NCI-H774 (cell line): Measurements from ENCODE around the gene B3GALNT1.
"Not testable (repeated sequence)": the region's sequence is repeated elsewhere in the genome, so short reads cannot be mapped to it uniquely, and the experiment has no call there.

ENCODE experiments used
- DNase-seq: peaks from one replicate; lab custom pipeline; 2025; lab: John Stamatoyannopoulos, UW

The B3GALNT1 gene

DNA sequence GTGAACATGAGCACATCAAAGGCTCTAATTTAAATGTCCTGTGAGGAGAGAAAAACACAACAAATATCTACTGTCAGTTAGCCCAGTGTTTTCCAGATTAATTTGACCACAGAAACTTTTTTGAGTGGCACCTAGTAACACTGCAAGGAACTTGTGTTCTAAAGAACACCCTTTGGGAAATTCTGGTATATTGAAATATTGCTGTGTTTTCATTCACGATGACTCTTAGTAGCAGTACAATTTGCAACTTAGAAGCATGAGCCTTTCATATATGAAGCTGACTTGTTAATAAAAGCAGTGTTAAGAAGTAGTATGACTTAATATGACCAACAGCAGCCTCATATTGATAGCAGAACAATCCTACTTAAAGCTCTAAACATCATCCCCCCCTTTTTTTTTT lies 32.0 kb downstream of the B3GALNT1 start:
- no peak for DNase-seq

DNA sequence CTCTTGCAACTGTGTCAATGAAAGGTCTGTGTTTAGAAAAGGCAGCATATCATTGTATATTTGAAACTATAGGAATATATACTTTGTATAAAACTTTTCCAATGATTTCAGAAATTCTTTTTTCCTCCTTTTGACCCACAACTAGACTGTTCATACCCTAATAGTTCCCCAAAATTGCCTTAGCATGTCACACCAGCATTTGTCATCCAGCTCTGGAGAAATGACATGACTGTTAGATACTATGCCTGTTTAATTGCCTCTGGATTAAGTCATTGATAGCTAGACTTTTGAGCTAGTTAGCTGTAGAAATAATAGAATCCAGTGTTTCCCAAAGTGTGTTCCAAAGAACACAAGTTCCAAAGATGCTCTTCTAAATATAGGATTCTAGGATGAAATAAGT lies 32.4 kb downstream of the B3GALNT1 start:
- DNase-seq = no peak

DNA sequence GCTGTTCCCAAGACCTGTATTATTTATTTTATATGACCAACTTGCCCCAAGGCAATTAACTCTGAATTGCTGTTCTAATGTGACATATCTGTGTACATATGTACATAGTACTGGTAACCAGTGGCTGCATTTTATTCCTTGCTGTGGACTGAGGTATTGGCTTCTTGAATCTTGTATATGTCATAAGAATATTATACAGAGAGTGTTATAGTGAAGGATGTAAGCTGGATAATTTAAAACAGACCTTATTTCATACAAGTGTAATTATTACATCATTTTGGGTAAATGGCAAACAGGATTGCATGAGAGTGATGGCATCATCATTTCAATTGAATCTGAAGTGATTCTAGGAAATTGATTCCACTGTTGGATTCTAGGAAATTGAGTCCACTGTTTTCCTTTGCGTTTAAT lies 32.9 kb downstream of the B3GALNT1 start:
- no peak for DNase-seq

DNA sequence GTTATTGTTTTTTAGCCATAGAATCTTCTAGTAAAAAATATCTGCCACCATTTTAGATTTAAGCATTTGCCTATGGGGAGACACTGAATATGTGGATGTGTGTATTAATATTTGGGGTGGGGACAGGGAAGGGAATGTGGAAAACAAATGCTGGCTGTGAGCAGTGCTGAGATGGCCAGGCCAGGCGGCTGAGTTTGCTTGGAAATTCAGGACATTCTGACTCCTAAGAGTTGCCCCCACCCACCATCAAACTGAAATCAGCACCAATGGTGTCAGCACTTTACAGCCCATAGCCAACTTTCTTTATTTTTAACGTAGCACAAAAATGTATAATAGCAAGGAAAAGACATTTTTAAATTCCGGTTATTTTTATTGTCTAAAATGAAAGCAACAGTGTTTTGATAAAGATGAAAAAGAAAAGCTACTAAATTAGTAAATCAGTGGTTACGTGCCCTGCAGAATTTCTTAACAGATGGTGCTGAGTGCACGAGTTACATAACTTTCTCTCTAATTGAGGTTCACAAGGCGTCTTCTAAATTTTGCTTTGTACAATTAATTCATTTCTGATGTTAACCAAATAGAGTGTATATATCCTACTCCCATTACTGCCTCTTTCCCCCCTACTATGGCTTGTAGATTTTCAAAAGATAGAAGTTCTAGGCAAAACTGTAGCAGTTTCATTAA lies 34.0 kb downstream of the B3GALNT1 start:
- DNase-seq = no peak

DNA sequence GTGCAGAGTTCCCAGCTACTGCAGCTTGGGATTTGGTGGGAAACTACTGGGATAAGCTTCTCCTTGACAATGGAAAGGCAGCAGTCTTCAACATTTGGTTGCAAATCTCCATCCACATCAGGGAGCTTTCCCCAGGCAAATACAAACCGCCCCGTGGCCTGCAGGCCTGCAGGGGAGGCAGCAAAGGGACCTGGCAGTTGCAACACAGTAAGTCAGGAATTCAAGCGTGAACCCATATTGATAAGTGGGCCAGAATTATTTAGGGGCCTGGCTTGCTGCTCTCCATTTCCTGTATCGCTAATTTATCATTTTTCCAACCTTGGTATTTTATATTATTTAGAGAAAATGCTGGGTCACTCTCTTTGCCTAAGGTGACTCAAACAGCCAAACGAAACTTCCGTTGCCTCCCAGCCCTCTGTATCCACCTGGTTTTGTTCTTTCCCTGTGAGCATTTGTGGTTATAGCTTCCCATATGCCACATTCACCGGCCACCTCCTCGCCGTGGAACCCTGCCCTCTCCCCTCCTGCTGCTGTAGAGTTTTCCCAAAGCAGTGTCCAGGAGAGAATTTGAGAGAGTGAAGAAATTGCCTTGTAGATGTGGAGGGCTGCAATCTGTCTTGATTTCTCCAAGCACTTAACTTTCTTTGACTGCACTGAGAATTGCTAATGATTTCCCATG lies 34.8 kb downstream of the B3GALNT1 start:
- DNase-seq = no peak

DNA sequence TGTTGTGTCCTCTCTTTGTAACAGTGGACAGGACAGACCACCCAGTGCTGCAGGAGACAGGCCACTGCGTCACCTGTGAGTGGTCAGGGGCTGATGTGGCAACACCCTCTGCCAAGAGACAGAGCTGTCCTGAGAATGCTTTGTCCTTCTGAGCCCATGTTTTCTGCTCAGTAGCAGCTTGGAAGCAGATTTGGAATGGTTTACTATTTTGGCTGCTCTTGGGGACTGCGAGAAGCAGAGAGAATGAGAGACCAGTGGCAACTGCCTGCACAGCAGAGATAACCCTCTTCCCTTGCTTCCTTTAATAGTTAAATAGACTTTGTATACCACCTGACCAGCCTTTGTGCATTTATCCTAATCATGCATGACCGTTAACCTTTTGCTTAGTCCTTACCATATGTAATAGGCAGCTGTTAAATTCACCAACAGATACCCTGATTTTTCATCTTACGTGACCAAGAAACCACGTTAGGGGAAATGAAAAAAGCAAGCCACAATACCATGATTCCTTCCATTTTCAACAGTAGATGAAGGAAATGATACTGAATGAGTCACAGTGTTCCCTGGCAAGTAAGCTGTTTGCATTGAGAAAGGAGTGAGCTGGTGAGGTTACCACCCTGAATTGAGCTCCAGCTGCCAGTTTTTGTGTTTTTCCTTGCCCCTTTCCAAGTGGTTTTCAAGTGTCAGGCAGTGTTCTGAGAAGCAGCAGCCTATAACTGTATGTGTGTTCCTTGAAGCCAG lies 35.5 kb downstream of the B3GALNT1 start:
- DNase-seq = peak; percentile 20

DNA sequence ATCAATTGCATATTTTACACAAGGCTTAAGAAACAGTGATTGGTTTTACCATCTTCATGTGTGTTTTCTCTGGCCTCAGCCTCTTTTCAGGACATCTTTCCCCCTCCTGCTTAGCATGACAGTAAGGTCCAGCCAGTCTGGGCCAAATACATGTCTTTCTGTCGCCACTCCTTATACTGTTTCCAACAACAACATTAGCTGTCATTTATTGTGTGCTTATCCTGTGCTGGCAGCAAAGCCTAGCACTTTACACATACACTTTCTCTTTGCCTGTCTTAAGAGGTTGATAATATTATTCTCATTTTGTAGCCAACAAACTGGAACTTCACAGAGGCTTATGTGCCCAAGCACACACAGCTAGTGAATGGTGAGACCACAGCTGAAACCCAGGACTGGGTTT lies 37.8 kb downstream of the B3GALNT1 start:
- no peak for DNase-seq

DNA sequence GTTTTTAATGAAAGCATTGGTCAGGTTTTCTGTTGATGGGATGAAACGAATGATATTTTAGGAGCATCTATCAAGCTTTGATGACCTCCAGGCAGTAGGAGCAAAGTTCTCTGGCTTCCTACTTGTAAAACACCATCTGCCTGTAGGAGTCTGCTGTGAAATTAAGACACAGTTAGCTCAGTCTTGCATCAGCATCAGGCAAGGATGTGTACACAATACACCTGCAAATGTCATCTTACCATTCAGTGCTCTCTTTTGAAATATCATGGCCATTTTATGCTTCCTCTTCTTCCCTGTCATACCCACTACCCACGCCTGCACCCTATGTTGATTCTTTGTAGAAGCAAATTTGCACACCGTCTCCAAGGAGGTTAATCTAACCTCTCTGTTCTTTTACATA lies 38.2 kb downstream of the B3GALNT1 start:
- DNase-seq = no peak

DNA sequence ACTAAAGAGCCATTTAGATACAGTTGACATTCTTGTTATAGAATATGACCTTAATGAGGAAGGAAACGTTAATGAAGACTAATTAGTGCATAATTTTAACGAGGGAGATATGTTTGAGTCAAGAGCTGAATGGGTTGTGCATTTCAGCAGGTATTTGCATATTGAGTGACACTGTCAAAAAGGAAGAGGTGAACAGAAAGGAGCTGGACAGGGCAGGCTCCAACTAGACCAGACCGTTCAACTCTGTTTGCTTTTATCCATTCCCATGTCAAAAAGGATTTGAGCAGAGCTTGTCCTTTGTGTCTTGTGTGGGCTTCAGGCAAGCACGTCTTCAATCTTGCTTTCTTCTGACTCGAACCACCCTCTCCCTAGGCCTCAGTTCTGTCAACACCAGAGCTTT lies 40.7 kb downstream of the B3GALNT1 start:
- DNase-seq = no peak

DNA sequence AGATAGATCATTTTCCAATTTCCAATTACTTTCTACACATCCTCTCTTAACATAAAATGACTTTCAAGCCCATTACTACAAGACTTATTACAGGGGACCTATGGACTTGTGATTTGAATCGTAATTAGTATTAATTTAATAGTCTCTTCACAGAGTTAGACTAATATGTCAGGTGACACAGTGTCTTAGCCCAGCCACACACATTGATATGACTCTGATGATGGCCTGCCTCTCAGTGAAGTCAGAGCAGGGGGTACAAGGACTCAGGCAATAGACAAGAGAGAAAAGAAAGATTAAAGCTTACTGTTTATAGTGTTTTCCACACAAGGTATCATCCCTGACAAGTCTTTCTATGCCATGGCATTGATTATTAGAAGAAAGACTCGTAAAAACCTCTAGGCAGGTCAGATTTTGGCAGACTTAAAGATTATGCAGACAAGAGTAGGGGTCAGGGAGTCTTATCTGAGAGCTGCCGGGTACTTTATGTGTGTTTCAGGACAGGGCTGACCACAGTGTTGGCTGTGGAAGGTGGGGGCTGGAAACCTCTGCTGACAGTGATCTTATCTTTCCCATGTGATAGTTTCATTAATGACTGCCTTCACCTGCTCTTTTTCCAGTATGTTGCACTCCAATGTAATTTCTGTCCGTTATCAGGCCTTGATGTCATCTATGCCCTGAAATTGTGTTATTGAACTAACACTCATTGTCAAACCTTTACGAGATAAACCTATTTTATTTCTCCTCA lies 50.1 kb downstream of the B3GALNT1 start:
- DNase-seq = no peak

DNA sequence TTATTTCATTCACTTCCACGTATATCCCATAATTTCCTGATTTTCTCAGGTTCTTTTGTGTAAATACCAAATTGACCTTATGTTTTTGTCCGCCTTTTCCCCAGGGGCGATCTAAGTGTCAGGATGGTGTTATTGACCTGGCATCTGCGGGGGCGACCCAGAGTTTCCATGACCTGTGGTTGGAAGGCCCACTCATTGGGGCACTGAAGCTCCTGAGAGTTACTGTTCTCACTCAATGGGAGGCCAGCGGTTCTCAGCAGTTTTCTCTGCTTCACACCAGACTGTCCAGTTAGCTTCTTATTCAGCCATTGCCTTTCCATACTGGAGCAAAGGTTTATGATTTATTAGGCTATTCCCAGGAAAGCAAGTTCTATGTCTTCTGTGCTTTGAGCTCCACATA lies 53.3 kb downstream of the B3GALNT1 start:
- no peak for DNase-seq

DNA sequence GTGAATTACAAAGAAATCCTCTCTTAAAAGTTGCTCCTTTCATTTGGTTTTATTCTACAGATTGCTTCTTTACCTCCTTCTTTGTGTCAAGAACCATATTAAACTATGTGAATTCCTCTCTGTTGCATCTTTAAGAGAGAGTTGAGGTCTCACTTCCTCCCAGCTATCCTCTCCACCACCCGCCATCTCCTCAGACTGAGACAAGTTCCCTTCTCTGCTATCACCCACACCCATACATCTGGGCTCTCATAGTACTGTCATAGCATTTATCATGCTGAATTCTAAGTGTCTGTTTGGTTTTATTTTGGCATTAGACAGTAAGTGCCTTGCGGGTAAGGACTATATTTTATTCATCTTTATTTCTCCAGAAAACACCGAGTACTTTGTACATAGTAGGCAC lies 54.2 kb downstream of the B3GALNT1 start:
- no peak for DNase-seq

DNA sequence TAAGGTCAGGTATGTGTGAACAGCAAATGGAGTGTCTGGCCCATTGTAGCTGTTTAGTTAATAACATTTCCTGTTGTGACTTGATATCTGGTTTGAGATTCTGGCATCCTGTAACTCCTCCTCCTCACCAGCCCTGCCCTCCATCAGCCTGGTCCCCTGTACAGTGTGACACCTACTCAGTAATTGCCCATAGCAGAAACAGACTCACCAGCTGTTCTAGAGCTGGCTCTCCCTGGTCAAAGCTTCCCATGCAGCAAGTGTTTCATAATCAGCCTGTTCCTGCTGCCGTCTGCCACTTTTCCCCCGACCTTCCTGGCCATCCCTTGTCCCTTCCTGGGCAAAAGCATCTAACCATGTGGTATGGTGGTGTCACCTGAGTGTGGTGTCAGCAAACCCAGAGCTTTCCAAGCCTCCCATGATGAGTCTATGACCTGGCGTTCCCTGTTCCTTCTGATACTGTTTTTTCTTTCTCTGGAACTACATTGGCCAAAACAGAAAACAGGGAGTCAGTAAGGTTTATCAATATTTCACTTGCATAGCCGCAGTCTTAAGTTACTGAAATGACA lies 55.4 kb downstream of the B3GALNT1 start:
- no peak for DNase-seq

DNA sequence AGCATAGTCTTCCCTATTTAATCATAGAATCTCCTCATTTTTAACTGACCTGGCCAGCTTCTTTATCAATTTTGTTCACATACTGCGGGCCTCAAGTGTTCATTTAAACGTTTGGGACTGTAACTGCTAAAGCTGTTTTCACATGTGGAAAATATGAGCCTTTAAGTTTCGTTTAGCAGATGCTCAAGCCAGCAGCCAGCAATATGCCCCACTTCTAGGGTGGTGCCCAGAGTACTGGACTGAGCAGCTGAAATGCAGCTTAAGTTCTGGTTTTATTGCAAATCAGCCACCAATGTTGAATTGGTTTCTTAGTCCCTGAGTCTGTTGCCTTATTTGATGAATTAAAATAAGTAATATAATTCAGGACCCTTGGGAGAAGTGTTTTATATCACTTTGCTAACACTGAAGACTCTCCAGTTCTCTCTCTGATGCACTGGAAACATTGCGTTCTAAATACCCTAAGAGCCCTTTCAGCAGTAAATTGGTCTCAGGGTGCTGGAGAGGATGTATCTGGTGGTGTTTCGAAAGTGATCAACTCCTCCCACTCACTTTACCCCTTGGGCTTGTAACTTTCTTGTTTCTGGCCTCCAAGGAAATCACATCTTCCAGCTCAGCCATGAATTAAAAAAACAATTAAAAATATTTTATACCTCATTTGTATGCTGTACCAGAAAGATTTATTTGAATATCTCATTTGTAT lies 61.7 kb downstream of the B3GALNT1 start:
- DNase-seq = no peak

DNA sequence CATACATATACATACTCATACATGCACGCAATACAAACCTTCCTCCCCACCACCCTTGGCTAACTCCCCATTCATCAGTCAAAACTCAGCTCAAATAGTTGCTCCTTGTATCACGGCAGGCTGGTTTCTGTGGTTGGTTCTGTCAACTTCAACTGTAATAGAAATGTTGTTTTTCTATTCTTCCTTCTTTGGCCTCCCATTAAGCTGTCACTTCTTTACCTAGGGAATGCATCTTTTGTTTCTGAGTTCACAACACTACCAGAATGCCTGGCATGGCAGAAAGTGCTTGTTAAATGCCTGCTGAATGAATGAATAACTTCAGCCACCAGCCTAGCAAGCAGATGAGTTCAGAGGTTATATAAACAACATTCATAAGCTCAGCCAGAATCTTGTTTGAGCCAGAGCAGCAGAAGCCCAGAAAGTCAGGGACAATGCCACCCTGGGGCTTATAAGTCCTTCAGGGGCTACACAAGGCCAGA lies 63.1 kb downstream of the B3GALNT1 start:
- no peak for DNase-seq

DNA sequence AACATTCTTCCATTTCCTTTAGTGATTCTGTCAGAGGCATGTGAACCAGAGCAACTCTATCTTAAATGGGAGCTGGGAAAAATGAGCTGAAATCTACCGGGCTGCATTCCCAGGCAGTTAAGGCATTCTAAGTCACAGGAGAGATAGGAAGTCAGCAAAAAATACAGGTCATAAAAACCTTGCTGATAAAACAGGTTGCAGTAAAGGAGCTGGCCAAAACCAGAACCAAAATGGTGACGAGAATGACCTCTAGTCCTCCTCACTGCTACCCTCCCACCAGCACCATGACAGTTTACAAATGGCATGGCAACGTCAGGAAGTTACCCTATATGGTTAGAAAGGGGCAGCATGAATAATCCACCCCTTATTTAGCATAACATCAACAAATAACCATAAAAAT lies 66.4 kb downstream of the B3GALNT1 start:
- no peak for DNase-seq

DNA sequence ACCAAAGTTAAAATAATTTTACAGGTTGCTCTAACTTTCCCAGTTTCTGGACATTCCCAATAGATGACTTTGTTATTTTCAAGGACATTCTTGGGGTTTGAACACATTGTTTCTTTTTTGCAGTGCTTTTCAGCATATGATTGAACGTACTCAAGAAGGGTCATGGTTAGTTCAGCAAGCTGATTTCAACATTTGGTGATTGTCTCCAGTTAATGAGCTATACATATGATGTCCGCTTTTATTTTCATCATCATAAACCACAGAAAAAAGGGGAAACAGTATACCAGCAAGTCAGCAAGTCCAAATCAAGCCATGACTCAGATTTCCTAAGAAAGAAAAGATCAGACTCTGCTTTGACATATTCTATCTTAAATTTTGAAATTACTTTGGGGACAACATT lies 69.4 kb downstream of the B3GALNT1 start:
- DNase-seq = no peak

DNA sequence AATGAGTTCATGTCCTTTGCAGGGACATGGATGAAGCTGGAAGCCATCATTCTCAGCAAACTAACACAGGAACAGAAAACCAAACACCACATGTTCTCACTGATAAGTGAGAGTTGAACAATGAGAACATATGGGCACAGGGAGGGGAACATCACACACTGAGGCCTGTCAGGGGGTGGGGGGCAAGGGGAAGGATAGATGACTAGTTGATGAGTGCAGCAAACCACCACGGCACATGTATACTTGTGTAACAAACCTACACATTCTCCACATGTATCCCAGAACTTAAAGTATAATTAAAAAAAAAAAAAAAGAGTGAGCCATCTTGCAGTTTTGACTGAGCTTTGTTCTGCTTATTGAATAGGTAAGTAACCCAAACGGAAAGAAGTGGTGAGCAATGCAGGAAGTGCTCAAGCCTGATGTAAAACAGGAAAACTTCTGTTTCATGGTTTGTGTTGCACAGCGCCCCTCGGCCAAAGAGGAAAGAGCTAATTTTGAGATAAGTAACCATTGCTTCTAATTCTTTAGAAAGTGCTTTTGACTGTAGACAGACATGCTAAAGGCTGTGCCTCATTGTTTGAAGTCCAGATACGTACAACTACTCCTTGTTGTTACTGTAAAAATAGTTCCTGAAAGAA lies 70.1 kb downstream of the B3GALNT1 start:
- DNase-seq = not testable (repeated sequence)
